ENCODE results near the gene KIF3A.
"Not testable (repeated sequence)": the region's sequence is repeated elsewhere in the genome, so short reads cannot be mapped to it uniquely, and the experiment has no call there.

The KIF3A gene

DNA sequence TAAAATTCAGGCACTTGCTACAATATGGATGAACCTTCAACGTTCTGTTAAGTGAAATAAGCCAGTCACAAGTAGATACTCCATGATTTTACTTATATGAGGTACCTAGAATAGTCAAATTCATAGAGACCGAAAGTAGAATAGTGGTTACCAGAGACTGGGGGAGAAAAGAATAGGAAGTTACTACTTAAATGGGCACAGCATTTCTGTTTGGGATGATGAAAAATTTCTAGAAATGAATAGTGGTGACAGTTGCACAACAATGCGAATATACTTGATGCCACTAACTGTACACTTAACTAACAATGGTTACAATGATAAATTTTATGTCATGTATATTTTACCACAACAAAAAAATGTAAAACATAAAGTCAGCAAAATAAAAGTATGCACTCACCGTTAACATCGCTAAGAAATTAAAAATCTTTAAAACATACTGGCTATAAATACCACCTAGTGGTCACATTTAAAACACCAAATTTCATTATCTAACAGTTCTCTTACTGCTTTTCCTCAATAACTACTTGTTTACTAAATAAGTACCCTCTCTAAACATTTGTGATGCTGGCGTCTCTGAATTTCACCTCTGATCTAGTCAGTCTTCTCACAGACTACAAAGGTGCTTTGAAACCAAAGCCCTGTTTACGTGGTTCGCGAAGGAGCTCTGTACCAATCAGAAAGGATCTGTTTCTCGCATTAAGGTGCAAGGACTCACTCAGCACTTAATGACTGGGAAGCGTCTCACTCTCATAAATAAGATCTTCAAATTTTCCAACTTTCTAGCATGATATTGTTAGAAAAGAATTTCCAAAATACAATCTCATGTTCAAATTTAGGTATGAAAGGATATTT lies 22.7 kb downstream of the KIF3A start:
- Histone ChIP-seq H3K9me3 (ENCODE audit: control insufficient read depth, low read length) (no peaks in the 10 kb centered on the region), H3K4me1 (ENCODE audit: control insufficient read depth, insufficient read depth, low read length, poor library complexity, severe bottlenecking) (no peaks in the 10 kb centered on the region)
- 90% methylated on average over 8 of the region's 11 CpGs for WGBS, 2 experiments (ENCODE audit: insufficient coverage in 2 of 2)

DNA sequence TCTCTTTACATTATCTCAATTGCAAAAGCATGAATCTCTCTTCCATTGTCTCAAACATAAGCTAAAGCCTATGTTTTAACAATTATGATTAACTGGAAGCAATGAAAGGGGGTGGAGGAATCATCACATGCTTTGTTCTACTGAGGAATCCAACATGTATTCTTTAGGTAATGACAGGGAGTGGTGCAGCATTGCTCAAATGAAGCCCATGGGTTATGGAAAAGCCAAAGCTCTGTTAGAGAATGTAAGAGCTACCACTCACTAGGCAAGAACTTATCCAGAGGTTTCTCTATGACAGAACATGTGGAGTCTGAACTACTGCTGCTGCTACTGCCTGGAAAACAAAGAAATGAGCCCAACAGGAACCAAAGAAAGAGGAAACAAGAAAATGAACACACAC lies 28.7 kb downstream of the KIF3A start:
- H3K4me3 ChIP-seq (ENCODE audit: extremely low read depth, insufficient read depth, low read length, poor library complexity, severe bottlenecking) = no peak overlapping the region
- H3K27ac ChIP-seq (ENCODE audit: low read depth, low read length, severe bottlenecking) = no peak overlapping the region
- no peaks in the 10 kb centered on the region for H3K36me3 ChIP-seq (ENCODE audit: control insufficient read depth, insufficient read depth, low read length)
- no peaks in the 10 kb centered on the region for H3K9me3 ChIP-seq (ENCODE audit: control insufficient read depth, low read length)
- no peaks in the 10 kb centered on the region for H3K4me1 ChIP-seq (ENCODE audit: control insufficient read depth, insufficient read depth, low read length, poor library complexity, severe bottlenecking)

More for the DNA sequence above, 22.7 kb downstream of the KIF3A start:
- Histone ChIP-seq H3K36me3 (ENCODE audit: control insufficient read depth, insufficient read depth, low read length) (peaks cover 7% of the 10 kb centered on the region), H3K4me3 (ENCODE audit: extremely low read depth, insufficient read depth, low read length, poor library complexity, severe bottlenecking) (no peak overlapping the region), H3K27ac (ENCODE audit: low read depth, low read length, severe bottlenecking) (no peak overlapping the region)

DNA sequence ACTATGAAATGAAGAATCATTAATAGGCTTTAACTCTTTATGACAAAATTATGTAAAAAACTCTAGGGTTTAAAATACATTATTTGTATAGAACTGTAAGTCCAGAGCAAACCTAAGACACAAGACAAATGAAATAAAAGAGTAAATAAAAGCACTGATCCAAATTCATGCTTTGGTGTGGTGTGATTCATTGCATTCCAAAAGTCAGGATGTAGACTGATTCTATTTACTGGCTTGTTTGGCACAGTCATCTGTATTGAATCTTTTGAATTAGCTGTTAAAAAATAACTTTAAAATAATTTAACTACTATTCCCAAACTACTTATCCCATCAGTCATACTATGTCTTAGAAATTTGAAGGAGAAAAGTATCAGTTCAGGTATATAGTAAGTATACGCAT lies 32.5 kb downstream of the KIF3A start:
- no peak overlapping the region for H3K27ac ChIP-seq (ENCODE audit: low read depth, low read length, severe bottlenecking)
- H3K36me3 ChIP-seq (ENCODE audit: control insufficient read depth, insufficient read depth, low read length) = peaks cover 16% of the 10 kb centered on the region
- WGBS, 2 experiments (ENCODE audit: insufficient coverage in 2 of 2) = no CpG with 5 or more reads among the region's 1 CpG
- H3K4me3 ChIP-seq (ENCODE audit: extremely low read depth, insufficient read depth, low read length, poor library complexity, severe bottlenecking) = no peak overlapping the region
- H3K9me3 ChIP-seq (ENCODE audit: control insufficient read depth, low read length) = no peaks in the 10 kb centered on the region
- H3K4me1 ChIP-seq (ENCODE audit: control insufficient read depth, insufficient read depth, low read length, poor library complexity, severe bottlenecking) = no peaks in the 10 kb centered on the region

DNA sequence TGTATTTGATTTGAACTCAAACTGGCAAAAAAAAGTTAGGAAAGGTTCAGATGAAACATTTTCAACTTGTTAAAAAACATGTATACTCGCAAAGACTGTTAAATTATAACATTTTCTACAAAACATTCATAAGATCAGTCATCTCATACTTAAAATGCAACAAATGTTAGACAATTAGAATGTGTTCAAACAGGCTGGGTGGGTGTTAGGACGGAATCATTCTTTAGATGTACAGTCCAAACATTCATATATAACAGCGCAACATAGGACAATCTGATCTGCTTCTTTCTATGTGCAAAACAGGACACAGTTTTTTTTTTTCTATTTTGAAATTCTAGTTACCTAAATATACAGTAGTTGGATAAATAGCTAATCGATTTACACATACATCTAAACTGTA lies 41.4 kb downstream of the KIF3A start:
- Histone ChIP-seq H3K9me3 (ENCODE audit: control insufficient read depth, low read length) (no peaks in the 10 kb centered on the region), H3K4me3 (ENCODE audit: extremely low read depth, insufficient read depth, low read length, poor library complexity, severe bottlenecking) (no peak overlapping the region), H3K4me1 (ENCODE audit: control insufficient read depth, insufficient read depth, low read length, poor library complexity, severe bottlenecking) (no peaks in the 10 kb centered on the region), H3K36me3 (ENCODE audit: control insufficient read depth, insufficient read depth, low read length) (peaks cover 33% of the 10 kb centered on the region), H3K27ac (ENCODE audit: low read depth, low read length, severe bottlenecking) (no peak overlapping the region)
- 100% methylated on average over 1 of the region's 4 CpGs; no CpG with 5 or more reads in 1 of the 2 experiments for WGBS, 2 experiments (ENCODE audit: insufficient coverage in 2 of 2)

DNA sequence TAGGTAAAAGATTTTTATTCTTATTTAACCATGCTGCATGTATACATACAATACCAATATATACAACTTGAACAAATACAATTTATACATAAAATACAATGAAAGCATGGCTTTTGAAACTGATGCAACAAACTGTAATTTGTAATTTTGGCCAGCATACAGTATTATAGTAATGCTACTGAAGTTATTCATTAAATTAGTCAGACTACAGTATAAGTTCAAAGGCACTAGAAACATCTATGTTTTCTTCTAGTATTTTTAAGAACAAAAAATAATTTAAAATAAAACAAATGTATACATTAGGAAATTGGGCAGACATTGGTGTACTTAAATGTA lies 44.7 kb downstream of the KIF3A start:
- Histone ChIP-seq H3K36me3 (ENCODE audit: control insufficient read depth, insufficient read depth, low read length) (peaks cover 8% of the 10 kb centered on the region), H3K9me3 (ENCODE audit: control insufficient read depth, low read length) (no peaks in the 10 kb centered on the region), H3K4me3 (ENCODE audit: extremely low read depth, insufficient read depth, low read length, poor library complexity, severe bottlenecking) (no peak overlapping the region), H3K27ac (ENCODE audit: low read depth, low read length, severe bottlenecking) (no peak overlapping the region), H3K4me1 (ENCODE audit: control insufficient read depth, insufficient read depth, low read length, poor library complexity, severe bottlenecking) (no peaks in the 10 kb centered on the region)

DNA sequence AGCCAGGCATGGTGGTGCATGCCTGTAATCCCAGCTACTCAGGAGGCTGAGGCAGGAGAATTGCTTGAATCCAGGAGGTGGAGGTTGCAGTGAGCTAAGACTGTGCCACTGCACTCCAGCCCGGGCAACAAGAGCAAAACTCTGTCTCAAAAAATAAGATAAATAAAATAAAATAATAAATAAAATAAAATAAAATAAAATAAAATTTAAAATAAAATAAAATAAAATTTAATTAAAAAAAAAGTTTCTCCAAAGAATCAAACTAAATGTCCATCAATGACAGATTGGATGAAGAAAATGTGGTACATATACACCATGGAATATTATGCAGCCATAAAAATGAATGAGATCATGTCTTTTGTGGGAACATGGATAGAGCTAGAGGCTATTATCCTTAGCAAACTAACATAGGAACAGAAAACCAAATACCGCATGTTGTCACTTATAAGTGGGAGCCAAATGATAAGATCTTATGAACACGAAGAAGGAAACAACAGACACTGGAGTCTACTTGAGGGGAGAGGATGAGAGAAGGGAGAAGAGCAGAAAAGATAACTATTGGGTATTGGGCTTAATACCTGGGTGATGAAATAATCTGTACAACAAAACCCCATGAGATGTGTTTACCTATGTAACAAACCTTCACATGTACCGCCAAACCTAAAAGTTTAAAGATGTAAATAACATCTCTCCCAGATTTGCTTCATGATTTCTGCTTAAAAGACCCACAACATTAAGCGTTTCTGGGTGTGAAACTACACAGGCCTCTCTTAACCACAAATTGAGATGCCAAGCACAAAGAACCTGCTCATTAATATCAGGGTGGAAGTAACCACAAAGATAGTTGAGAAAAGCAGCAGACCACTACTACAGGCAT lies 45.4 kb downstream of the KIF3A start:
- H3K4me1 ChIP-seq (ENCODE audit: control insufficient read depth, insufficient read depth, low read length, poor library complexity, severe bottlenecking); H3K36me3 ChIP-seq (ENCODE audit: control insufficient read depth, insufficient read depth, low read length); H3K4me3 ChIP-seq (ENCODE audit: extremely low read depth, insufficient read depth, low read length, poor library complexity, severe bottlenecking); H3K9me3 ChIP-seq (ENCODE audit: control insufficient read depth, low read length); H3K27ac ChIP-seq (ENCODE audit: low read depth, low read length, severe bottlenecking): not testable (repeated sequence)
- WGBS, 2 experiments (ENCODE audit: insufficient coverage in 2 of 2) = 100% methylated on average over 1 to 2 of the region's 5 CpGs

DNA sequence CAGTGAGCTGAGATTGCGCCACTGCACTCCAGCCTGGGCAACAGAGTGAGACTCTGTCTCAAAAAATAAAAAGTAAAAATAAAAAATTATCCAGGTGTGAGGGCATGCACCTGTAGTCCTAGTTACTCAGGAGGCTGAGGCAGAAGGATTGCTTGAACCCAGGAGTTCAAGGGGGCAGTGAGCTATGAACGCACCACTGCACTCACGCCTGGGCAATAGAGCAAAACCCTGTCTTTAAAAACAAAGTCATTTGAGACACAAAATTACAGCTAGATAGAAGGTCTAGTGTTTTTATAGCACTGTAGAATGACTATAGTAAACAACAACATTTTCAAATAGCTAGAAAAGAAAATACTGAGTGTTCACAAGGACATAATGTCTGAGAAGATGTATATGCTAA lies 47.2 kb downstream of the KIF3A start:
- Histone ChIP-seq H3K27ac (ENCODE audit: low read depth, low read length, severe bottlenecking) (no peak overlapping the region), H3K9me3 (ENCODE audit: control insufficient read depth, low read length) (no peaks in the 10 kb centered on the region), H3K4me3 (ENCODE audit: extremely low read depth, insufficient read depth, low read length, poor library complexity, severe bottlenecking) (no peak overlapping the region), H3K36me3 (ENCODE audit: control insufficient read depth, insufficient read depth, low read length) (no peaks in the 10 kb centered on the region), H3K4me1 (ENCODE audit: control insufficient read depth, insufficient read depth, low read length, poor library complexity, severe bottlenecking) (no peaks in the 10 kb centered on the region)
- WGBS, 2 experiments (ENCODE audit: insufficient coverage in 2 of 2) = 100% methylated on average over 1 of the region's 3 CpGs; no CpG with 5 or more reads in 1 of the 2 experiments

DNA sequence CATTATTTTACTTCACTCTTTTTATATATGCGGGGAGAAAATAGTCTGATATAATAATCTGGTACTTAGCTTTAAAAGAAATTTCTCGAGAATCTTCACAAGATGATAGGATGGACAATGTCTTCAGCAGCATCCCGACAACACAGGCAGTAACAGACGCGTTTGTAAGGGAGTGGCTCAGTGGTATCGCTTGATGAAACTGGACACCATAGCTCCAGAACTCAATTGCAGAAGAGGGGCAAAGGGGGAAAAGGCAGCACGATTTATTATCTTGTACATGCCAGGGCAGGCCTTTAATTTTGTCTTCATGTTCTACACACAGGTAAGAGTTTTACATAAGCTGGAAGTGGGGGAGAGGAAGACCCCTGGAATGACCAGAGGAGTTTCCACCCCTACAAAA lies 47.8 kb downstream of the KIF3A start:
- no peaks in the 10 kb centered on the region for H3K36me3 ChIP-seq (ENCODE audit: control insufficient read depth, insufficient read depth, low read length)
- WGBS, 2 experiments (ENCODE audit: insufficient coverage in 2 of 2) = 89 to 96% methylated on average over 5 of the region's 7 CpGs
- H3K27ac ChIP-seq (ENCODE audit: low read depth, low read length, severe bottlenecking) = no peak overlapping the region
- H3K9me3 ChIP-seq (ENCODE audit: control insufficient read depth, low read length) = no peaks in the 10 kb centered on the region
- H3K4me3 ChIP-seq (ENCODE audit: extremely low read depth, insufficient read depth, low read length, poor library complexity, severe bottlenecking) = no peak overlapping the region
- no peaks in the 10 kb centered on the region for H3K4me1 ChIP-seq (ENCODE audit: control insufficient read depth, insufficient read depth, low read length, poor library complexity, severe bottlenecking)

DNA sequence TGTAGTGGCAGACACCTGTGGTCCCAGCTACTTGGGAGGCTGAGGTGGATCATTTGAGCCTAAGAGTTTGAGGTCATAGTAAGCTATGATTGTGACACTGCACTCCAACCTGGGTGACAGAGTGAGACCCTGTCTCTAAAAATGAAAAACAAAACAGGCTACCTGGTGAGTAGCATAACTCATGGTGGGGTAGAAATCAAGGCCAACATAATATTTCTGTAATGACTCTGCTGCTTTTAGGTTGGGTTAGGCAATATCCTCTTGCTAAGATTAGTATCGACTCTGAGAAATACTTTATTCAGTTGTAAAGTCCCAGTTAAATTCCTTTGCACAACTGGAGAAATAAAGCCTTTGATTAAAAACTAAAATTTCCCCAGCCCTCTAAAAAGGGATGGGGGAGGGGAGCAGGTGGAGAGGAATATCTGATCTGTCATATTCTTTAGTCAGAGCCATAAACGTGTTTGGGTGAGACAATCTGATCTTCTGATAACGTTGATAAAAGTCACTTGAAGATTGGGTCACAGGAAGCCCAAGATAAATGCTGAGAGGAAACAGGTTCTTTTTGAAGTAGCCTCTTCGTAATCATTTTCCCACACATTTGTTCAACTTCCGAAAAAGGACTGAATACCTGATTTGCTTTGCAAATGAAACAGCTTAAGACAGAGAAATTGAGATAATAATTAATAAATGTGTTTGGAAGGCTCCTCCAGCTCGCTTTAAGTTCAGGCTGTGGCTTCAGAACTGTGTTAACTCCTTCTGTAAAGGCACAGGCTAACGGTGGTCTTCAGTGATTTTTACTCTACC lies 48.6 kb downstream of the KIF3A start:
- H3K9me3 ChIP-seq (ENCODE audit: control insufficient read depth, low read length) = no peaks in the 10 kb centered on the region
- no peak overlapping the region for H3K27ac ChIP-seq (ENCODE audit: low read depth, low read length, severe bottlenecking)
- WGBS, 2 experiments (ENCODE audit: insufficient coverage in 2 of 2) = 61 to 92% methylated on average over 2 to 3 of the region's 7 CpGs
- no peaks in the 10 kb centered on the region for H3K4me1 ChIP-seq (ENCODE audit: control insufficient read depth, insufficient read depth, low read length, poor library complexity, severe bottlenecking)
- H3K4me3 ChIP-seq (ENCODE audit: extremely low read depth, insufficient read depth, low read length, poor library complexity, severe bottlenecking) = no peak overlapping the region
- no peaks in the 10 kb centered on the region for H3K36me3 ChIP-seq (ENCODE audit: control insufficient read depth, insufficient read depth, low read length)

DNA sequence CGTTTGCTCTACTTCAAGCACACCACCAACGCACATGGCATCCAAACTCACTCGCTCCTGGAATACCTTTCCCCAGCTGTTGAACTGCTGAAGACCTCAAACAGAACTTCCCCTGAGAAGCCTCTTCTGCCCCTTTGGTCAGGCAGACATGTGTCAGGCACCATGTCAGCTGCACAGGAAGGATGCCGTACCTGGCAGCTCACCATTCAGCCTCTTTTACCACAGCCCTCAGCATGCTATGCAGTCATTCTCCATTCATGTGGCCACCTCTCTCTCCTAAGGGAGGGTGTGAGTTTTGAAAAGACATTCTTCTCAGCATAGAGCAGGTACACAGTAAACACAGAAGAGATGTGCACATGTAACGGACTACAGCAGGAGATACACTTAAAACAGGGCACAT lies 49.4 kb downstream of the KIF3A start:
- no peak overlapping the region for H3K27ac ChIP-seq (ENCODE audit: low read depth, low read length, severe bottlenecking)
- H3K4me3 ChIP-seq (ENCODE audit: extremely low read depth, insufficient read depth, low read length, poor library complexity, severe bottlenecking) = no peak overlapping the region
- 94 to 98% methylated on average over 4 to 5 of the region's 5 CpGs for WGBS, 2 experiments (ENCODE audit: insufficient coverage in 2 of 2)
- H3K9me3 ChIP-seq (ENCODE audit: control insufficient read depth, low read length) = no peaks in the 10 kb centered on the region
- H3K4me1 ChIP-seq (ENCODE audit: control insufficient read depth, insufficient read depth, low read length, poor library complexity, severe bottlenecking) = no peaks in the 10 kb centered on the region
- H3K36me3 ChIP-seq (ENCODE audit: control insufficient read depth, insufficient read depth, low read length) = no peaks in the 10 kb centered on the region
